ENCODE data around the gene USP37.

DNA sequence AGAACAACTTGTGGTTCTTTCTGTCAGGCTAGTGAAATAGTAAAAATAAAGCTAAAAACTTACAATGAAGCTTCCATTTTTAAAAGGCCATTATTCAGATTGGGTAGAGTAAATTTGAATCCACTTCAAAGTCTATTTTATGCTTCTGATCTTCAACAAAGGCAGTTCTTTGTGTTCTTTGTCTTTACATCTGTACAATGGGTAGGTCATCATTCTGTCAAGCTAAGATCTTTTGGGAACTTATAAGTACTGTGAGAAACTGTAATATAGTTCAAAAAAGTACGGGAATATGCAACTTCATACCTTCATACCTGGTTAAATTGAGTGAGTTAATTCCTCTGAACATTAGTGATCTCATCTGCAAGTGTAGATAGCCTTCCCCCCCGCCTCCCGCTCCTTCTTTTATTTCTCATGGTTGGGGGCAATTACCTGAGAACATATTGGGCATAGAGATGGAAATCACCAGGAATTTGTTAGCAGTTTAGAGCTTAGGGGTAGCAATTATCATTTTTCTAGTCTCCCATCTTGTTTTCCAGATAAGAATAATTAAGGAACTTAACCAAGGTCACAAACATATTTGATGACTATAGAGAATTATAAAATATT lies 10.2 kb upstream of the USP37 start:
- TF ChIP-seq, protein P1, sequence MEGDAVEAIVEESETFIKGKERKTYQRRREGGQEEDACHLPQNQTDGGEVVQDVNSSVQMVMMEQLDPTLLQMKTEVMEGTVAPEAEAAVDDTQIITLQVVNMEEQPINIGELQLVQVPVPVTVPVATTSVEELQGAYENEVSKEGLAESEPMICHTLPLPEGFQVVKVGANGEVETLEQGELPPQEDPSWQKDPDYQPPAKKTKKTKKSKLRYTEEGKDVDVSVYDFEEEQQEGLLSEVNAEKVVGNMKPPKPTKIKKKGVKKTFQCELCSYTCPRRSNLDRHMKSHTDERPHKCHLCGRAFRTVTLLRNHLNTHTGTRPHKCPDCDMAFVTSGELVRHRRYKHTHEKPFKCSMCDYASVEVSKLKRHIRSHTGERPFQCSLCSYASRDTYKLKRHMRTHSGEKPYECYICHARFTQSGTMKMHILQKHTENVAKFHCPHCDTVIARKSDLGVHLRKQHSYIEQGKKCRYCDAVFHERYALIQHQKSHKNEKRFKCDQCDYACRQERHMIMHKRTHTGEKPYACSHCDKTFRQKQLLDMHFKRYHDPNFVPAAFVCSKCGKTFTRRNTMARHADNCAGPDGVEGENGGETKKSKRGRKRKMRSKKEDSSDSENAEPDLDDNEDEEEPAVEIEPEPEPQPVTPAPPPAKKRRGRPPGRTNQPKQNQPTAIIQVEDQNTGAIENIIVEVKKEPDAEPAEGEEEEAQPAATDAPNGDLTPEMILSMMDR (IDR thresholded peaks at IDR 0.05) = no peak
- no peak for TF ChIP-seq POLR2A (IDR thresholded peaks at IDR 0.05)

Data from lower leg skin (tissue), 3 donors.